Heart left ventricle (tissue), 13 donors: ENCODE measurements around the gene SMAD4.

Experiments
- POLR2A ChIP-seq, 2 donors: fragments of 450-650 bp; IDR thresholded peaks; one replicate each; pipeline ENCODE4 v1.6.1; 2017; ENCODE audit warnings: antibody characterized with exemption in 2 of 2, mild to moderate bottlenecking in 2 of 2, moderate library complexity in 2 of 2
- TF ChIP-seq, protein P1 (sequence below), 12 donors: fragments of 200-600 bp; sonication (generic) in 4 of 12; IDR thresholded peaks; one replicate each; pipeline versions ENCODE4 v1.5.0 to v1.8.0; 2018 to 2022; ENCODE audit warnings: antibody characterized with exemption in 12 of 12, mild to moderate bottlenecking in 5 of 12
- donor health status: ischemic (EF 13 %, LVEDD 7.1; RV severe dilation, severe dysfunction).
- donor health status: DM: no; HTN: yes; CAD: no.
- donor health status: DM: no; HTN: no; CAD: no.
- donor health status: ischemic (EF 25% LVEDD 6.9; RV normal size, moderate dysfunction).
- donor health status: ischemic (EF 25% LVEDD 5.7; RV mildly dilated, moderate dysfunction).
- donor health status: ischemic (EF 35%, LVEDD 5.7; RV mildly dilated, moderate dysfunction).
- donor health status: nonischemic (EF 11% LVEDD 7.7; RV severe dilation, severe dysfunction).
- donor health status: DM: yes; HTN: yes; CAD: no.
- donor health status: PGD.
- donor health status: ischemic (EF 29% LVEDD 5.4; RV normal size, mild dysfunction).
- donor health status: nonischemic (EF 23%, LVEDD 6.1; RV moderate dilation, normal function).

DNA sequence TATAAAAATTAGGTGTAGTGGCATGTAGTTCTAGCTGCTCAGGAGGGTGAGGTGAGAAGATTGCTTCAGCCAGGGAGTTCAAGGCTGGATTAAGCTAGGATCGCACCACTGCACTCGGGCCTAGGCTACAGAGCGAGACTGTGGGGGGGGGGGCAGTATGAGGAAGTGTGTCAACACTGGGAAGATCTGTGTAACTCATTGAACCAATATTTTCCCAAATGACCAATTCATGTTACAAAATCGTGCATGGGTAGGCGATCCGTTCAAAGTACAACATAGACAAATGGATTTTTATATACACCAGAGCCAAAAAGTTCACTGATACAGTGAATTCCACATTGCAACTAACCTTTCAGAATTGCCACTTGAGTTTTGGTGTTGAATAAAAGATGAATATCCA is 8.1 kb downstream of the SMAD4 start:
- TF ChIP-seq, protein P1, sequence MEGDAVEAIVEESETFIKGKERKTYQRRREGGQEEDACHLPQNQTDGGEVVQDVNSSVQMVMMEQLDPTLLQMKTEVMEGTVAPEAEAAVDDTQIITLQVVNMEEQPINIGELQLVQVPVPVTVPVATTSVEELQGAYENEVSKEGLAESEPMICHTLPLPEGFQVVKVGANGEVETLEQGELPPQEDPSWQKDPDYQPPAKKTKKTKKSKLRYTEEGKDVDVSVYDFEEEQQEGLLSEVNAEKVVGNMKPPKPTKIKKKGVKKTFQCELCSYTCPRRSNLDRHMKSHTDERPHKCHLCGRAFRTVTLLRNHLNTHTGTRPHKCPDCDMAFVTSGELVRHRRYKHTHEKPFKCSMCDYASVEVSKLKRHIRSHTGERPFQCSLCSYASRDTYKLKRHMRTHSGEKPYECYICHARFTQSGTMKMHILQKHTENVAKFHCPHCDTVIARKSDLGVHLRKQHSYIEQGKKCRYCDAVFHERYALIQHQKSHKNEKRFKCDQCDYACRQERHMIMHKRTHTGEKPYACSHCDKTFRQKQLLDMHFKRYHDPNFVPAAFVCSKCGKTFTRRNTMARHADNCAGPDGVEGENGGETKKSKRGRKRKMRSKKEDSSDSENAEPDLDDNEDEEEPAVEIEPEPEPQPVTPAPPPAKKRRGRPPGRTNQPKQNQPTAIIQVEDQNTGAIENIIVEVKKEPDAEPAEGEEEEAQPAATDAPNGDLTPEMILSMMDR (IDR thresholded peaks at IDR 0.05) = no peak
- TF ChIP-seq POLR2A (IDR thresholded peaks at IDR 0.05) = no peak
